Smooth muscle cell (in vitro differentiated cells): Measurements from ENCODE around the gene ROR2. TPM values are rescaled to one million over a fixed set of nuclear protein-coding genes. Genes with fewer than 3 reads are reported as not detected.

ENCODE experiments used
- DNase-seq: peaks from one replicate; lab custom pipeline; 2025; ENCODE audit not compliant: unreplicated experiment; lab: John Stamatoyannopoulos, UW
- H2AFZ ChIP-seq: fragments of 200-600 bp; sonication (generic); 2 replicates; pipeline ENCODE4 v1.6.0; 2016; ENCODE audit warnings: antibody characterized with exemption, low read depth, mild to moderate bottlenecking
- H3F3A ChIP-seq: fragments of 200-600 bp; sonication (generic); 2 replicates; pipeline ENCODE4 v1.6.0; 2017; ENCODE audit warnings: antibody characterized with exemption, low read depth
- H3K27ac ChIP-seq: fragments of 200-600 bp; sonication (generic); 2 replicates; pipeline ENCODE4 v1.5.1; 2016; ENCODE audit warnings: low read depth, mild to moderate bottlenecking
- H3K27me3 ChIP-seq: fragments of 200-600 bp; sonication (generic); 2 replicates; pipeline ENCODE4 v1.6.1; 2016; ENCODE audit warnings: low read depth, mild to moderate bottlenecking
- H3K36me3 ChIP-seq: fragments of 200-600 bp; sonication (generic); 2 replicates; pipeline ENCODE4 v1.5.1; 2016; ENCODE audit warnings: low read depth
- H3K4me1 ChIP-seq: fragments of 200-600 bp; sonication (generic); 2 replicates; pipeline ENCODE4 v1.5.1; 2016; ENCODE audit warnings: low read depth
- H3K4me2 ChIP-seq: fragments of 200-600 bp; sonication (generic); 2 replicates; pipeline ENCODE4 v1.6.0; 2016; ENCODE audit warnings: mild to moderate bottlenecking
- H3K4me3 ChIP-seq: fragments of 200-600 bp; sonication (generic); 2 replicates; pipeline ENCODE4 v1.5.1; 2016; ENCODE audit warnings: mild to moderate bottlenecking
- H3K79me2 ChIP-seq: fragments of 200-600 bp; sonication (generic); 2 replicates; pipeline ENCODE4 v1.6.0; 2016; ENCODE audit warnings: low read depth, mild to moderate bottlenecking
- H3K9ac ChIP-seq: fragments of 200-600 bp; sonication (generic); 2 replicates; pipeline ENCODE4 v1.6.0; 2016; ENCODE audit warnings: low read depth
- H3K9me3 ChIP-seq: fragments of 200-600 bp; sonication (generic); replicated peaks from 2 replicates; pipeline ENCODE4 v1.5.1; 2016; ENCODE audit warnings: low read depth
- H4K20me1 ChIP-seq: fragments of 200-600 bp; sonication (generic); 2 replicates; pipeline ENCODE4 v1.6.0; 2016; ENCODE audit warnings: low read depth
- WGBS: methylation state at CpG from one replicate; pipeline ENCODE4 v1.1.7; 2016; ENCODE audit warnings: low lambda C conversion rate; 5-methylcytosine and 5-hydroxymethylcytosine counted together
- polyA plus RNA-seq: library from polyadenylated mRNA; unstranded; fragments of >200 nt; fragmentation: Nextera tagmentation; extraction: Ambion mirVana; gene quantifications from 2 replicates; pipeline ENCODE4 v1.2.1, GENCODE V29; 2016
- total RNA-seq: library from RNA; depleted of rRNA; stranded (reverse); fragments of >200 nt; gene quantifications from 2 replicates; pipeline ENCODE4 v1.2.3, GENCODE V29; 2014
- TF ChIP-seq, protein P1 (sequence below): fragments of 200-600 bp; sonication (generic); IDR thresholded peaks from 2 replicates; pipeline ENCODE4 v1.5.1; 2017; ENCODE audit warnings: borderline replicate concordance, mild to moderate bottlenecking, antibody characterized with exemption; ENCODE audit not compliant: insufficient read depth, poor library complexity, severe bottlenecking

Gene ROR2
- total and polyA plus RNA-seq, 2 experiments from 2014 or later: 16.7 to 21.7 TPM

DNA sequence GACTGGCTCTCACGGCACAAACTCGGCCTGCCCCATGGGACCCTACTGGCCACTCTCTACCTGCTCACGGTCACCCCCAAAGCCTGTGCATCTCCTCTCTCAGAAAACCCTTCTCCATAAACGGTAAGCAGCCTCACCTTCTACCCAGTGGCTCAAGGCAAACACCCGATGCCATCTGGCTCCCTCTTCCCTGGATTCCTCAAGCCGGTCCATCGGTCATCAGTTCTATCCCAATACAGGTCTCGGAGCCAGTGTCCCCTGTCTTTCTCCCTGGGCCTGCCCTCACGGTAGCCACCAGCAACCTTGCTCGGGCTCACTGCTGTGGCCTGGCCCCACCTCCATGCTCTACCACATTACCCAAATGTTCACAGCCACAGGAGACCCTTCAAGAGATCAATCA is 134.1 kb downstream of the ROR2 start:
- H3K79me2 ChIP-seq: peaks cover 6% of the 10 kb centered on the region
- TF ChIP-seq, protein P1, sequence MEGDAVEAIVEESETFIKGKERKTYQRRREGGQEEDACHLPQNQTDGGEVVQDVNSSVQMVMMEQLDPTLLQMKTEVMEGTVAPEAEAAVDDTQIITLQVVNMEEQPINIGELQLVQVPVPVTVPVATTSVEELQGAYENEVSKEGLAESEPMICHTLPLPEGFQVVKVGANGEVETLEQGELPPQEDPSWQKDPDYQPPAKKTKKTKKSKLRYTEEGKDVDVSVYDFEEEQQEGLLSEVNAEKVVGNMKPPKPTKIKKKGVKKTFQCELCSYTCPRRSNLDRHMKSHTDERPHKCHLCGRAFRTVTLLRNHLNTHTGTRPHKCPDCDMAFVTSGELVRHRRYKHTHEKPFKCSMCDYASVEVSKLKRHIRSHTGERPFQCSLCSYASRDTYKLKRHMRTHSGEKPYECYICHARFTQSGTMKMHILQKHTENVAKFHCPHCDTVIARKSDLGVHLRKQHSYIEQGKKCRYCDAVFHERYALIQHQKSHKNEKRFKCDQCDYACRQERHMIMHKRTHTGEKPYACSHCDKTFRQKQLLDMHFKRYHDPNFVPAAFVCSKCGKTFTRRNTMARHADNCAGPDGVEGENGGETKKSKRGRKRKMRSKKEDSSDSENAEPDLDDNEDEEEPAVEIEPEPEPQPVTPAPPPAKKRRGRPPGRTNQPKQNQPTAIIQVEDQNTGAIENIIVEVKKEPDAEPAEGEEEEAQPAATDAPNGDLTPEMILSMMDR: no peak
- no peak overlapping the region for H3K4me2 ChIP-seq
- no peak for DNase-seq
- no peak overlapping the region for H3K27ac ChIP-seq
- H3F3A ChIP-seq: peaks cover 3% of the 10 kb centered on the region
- H4K20me1 ChIP-seq: peaks cover 25% of the 10 kb centered on the region
- 95% methylated on average over 10 of the region's 10 CpGs for WGBS
- no peaks in the 10 kb centered on the region for H3K27me3 ChIP-seq
- H2AFZ ChIP-seq: no peak overlapping the region
- no peaks in the 10 kb centered on the region for H3K36me3 ChIP-seq
- peaks cover 19% of the 10 kb centered on the region for H3K4me1 ChIP-seq
- H3K9me3 ChIP-seq: no peaks in the 10 kb centered on the region
- H3K9ac ChIP-seq: no peak overlapping the region
- no peak overlapping the region for H3K4me3 ChIP-seq

DNA sequence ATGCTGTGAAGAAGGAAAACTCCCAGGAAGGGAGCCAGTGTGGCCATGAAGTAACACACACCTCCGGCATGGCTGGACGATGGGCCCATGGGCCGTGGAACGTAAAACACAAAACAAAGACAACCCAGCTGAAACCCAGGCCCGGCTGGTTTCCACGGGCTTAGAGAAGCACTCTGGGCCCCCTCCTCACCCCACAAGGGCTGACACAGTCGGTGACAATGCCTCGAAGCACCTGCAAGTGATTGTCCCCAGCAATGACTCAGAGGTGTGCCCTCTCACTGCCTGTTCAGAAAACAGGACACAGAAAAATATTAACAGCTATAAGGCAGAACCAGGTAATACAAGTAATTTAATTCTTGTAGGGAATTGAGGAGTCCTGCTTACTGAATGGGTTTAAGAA is 135.3 kb downstream of the ROR2 start:
- Histone ChIP-seq H3K4me3 (no peak overlapping the region), H3F3A (peaks cover 3% of the 10 kb centered on the region), H4K20me1 (peaks cover 32% of the 10 kb centered on the region), H3K27ac (no peak overlapping the region), H2AFZ (no peak overlapping the region), H3K4me2 (no peak overlapping the region), H3K4me1 (peaks cover 19% of the 10 kb centered on the region), H3K79me2 (peaks cover 6% of the 10 kb centered on the region), H3K27me3 (no peaks in the 10 kb centered on the region), H3K9ac (no peak overlapping the region), H3K9me3 (no peaks in the 10 kb centered on the region), H3K36me3 (no peaks in the 10 kb centered on the region)
- 91% methylated on average over 8 of the region's 8 CpGs for WGBS
- TF ChIP-seq, protein P1: no peak
- no peak for DNase-seq

DNA sequence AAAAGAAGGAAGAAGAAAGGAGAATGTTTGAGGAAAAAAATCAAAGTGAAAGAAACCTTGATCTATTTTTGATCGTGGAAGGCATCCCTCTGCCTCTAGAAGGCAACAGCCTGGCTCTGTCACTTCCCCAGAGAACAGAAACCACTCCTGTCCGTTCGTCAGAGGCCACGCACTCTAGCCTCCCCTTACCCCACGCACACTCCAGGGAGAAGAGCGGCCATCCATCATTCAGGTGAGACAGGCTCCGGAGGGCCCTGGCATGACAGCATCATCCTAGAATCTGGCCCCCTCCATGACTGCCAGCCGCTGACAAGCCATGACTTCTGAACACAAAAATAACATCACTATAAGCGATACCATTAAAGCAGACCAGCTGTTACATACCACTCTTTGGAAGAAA is 135.8 kb downstream of the ROR2 start:
- H3K4me2 ChIP-seq: no peak overlapping the region
- no peak overlapping the region for H2AFZ ChIP-seq
- peaks cover 19% of the 10 kb centered on the region for H3K4me1 ChIP-seq
- peaks cover 38% of the 10 kb centered on the region for H4K20me1 ChIP-seq
- no peak for DNase-seq
- no peaks in the 10 kb centered on the region for H3K36me3 ChIP-seq
- WGBS: 87% methylated on average over 9 of the region's 9 CpGs
- H3K9ac ChIP-seq: no peak overlapping the region
- peaks cover 6% of the 10 kb centered on the region for H3K79me2 ChIP-seq
- no peaks in the 10 kb centered on the region for H3K9me3 ChIP-seq
- no peaks in the 10 kb centered on the region for H3K27me3 ChIP-seq
- peaks cover 3% of the 10 kb centered on the region for H3F3A ChIP-seq
- no peak overlapping the region for H3K27ac ChIP-seq
- no peak overlapping the region for H3K4me3 ChIP-seq
- TF ChIP-seq, protein P1: no peak

DNA sequence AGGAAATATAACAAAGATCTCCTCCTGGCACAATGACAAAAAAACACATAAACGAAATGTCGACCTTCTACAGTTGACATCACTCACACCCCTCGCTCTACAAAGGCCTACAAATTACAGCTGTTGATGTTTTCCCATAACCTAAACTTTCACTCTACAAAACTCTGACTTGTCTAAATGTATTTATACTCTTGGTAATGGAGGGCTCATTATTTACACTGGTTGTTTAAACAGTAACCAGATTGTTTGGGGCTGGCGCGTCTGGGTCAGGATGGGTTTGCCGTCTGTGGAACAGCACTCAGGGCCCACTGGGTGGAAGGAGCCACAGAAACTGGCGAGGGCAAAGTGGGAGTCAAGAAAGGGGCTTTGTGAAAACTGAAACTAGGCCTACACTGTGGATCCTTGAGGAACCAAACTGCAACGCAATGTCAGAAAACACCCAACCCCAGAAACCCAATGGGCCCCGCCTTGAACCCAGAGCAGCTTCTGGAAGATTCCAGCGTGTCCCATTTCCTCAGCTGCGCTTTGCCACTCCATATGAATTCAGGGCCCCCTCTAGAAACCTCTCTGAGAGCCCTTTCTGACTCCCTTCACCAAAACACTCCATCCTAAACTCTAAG is 136.7 kb downstream of the ROR2 start:
- H3F3A ChIP-seq: peaks cover 3% of the 10 kb centered on the region
- DNase-seq: no peak
- H3K4me1 ChIP-seq: peaks cover 12% of the 10 kb centered on the region
- no peaks in the 10 kb centered on the region for H3K36me3 ChIP-seq
- no peak overlapping the region for H2AFZ ChIP-seq
- TF ChIP-seq, protein P1: no peak
- no peaks in the 10 kb centered on the region for H3K9me3 ChIP-seq
- no peak overlapping the region for H3K9ac ChIP-seq
- H3K4me3 ChIP-seq: no peak overlapping the region
- H3K27ac ChIP-seq: no peak overlapping the region
- H3K79me2 ChIP-seq: peaks cover 6% of the 10 kb centered on the region
- no peaks in the 10 kb centered on the region for H3K27me3 ChIP-seq
- H4K20me1 ChIP-seq: peaks cover 42% of the 10 kb centered on the region
- 94% methylated on average over 11 of the region's 11 CpGs for WGBS
- no peak overlapping the region for H3K4me2 ChIP-seq
